Adrenal gland (tissue), 12 donors: ENCODE data around the gene ZNF148. TPM values are rescaled to one million over a fixed set of nuclear protein-coding genes. Genes with fewer than 3 reads are reported as not detected.

Source experiments
- DNase-seq, 7 donors: peaks; one replicate each; pipeline ENCODE4 v3.0.0-alpha.2; 2019 to 2020
- H3K27ac ChIP-seq, 5 donors: fragments of 200-600 bp; sonication (generic) in 4 of 5; 1 replicate in 3 of 5; 2 replicates in 2 of 5; pipeline versions ENCODE4 v1.5.1 to v1.8.0; 2016 to 2020; ENCODE audit warnings: mild to moderate bottlenecking in 1 of 5
- H3K27me3 ChIP-seq: fragments of 200-600 bp; 2 replicates; pipeline ENCODE4 v1.8.0; 2021
- H3K36me3 ChIP-seq, 2 donors: fragments of 200-600 bp; replicated peaks in 1 of 2; 1 replicate in 1 of 2; 2 replicates in 1 of 2; pipeline versions ENCODE4 v1.5.1 to v1.8.0; 2018 to 2022
- H3K4me1 ChIP-seq, 2 donors: fragments of 200-600 bp; replicated peaks in 1 of 2; 1 replicate in 1 of 2; 2 replicates in 1 of 2; pipeline versions ENCODE4 v1.5.1 to v1.8.0; 2018 to 2021
- H3K4me3 ChIP-seq, 4 donors: fragments of 200-600 bp; sonication (generic) in 3 of 4; one replicate each; pipeline ENCODE4 v1.5.1; 2016 to 2018
- H3K9me3 ChIP-seq, 3 donors: fragments of 200-600 bp; sonication (generic) in 1 of 3; replicated peaks in 1 of 3; 1 replicate in 2 of 3; 2 replicates in 1 of 3; pipeline versions ENCODE4 v1.5.1 to v1.8.0; 2016 to 2021
- CTCF ChIP-seq, 6 experiments: fragments of 450-650 bp in 4 of 6; fragments of 200-600 bp in 2 of 6; sonication (generic) in 1 of 6; IDR thresholded peaks; 1 replicate in 5 of 6; 2 replicates in 1 of 6; pipeline versions ENCODE4 v1.5.1 to v1.8.0; 2016 to 2021; ENCODE audit warnings: antibody characterized with exemption in 6 of 6, mild to moderate bottlenecking in 2 of 6, moderate library complexity in 1 of 6
- POLR2A ChIP-seq, 2 donors: fragments of 450-650 bp; IDR thresholded peaks; one replicate each; pipeline ENCODE4 v1.6.1; 2017; ENCODE audit warnings: antibody characterized with exemption in 2 of 2, mild to moderate bottlenecking in 2 of 2, moderate library complexity in 1 of 2
- WGBS, 4 donors: extraction: QIAGEN DNeasy Blood & Tissue Kit in 2 of 4; methylation state at CpG; one replicate each; pipeline versions ENCODE4 v1.1.5 to v1.1.7; 2013 to 2017; 5-methylcytosine and 5-hydroxymethylcytosine counted together
- intact Hi-C, 2 donors: fragments of 100-400 bp; cut with DNase I; formaldehyde crosslinking; loops; one replicate each; pipeline versions ENCODE4 v1.14.1 to v1.15.0; 2022 to 2023
- polyA plus RNA-seq, 3 donors: library from polyadenylated mRNA; stranded (reverse); fragments of 200-250 nt in 2 of 3; fragments of 350-450 nt in 1 of 3; fragmentation: Illumina TruSeq in 1 of 3; extraction: RNeasy Lipid Tissue Mini Kit (QIAGEN cat#74804) in 1 of 3; gene quantifications; one replicate each; pipeline ENCODE4 v1.2.3, GENCODE V29; 2013 to 2014
- total RNA-seq, 9 donors: library from RNA; depleted of rRNA in 4 of 9; stranded (reverse); fragments of >200 nt in 4 of 9; fragments of 120-200 nt in 1 of 9; fragmentation: NEBNext Ultra II Directional in 1 of 9; extraction: Animal tissue kit (Norgen Biotek cat#: 25700) in 1 of 9; gene quantifications; one replicate each; pipeline versions ENCODE4 v1.1.0 to v1.2.4, GENCODE V29; 2013 to 2023
- donor health status: healthy with polysubstance abuse.
- donor health status: Bipolar disorder and iron deficiency.
- donor health status: DM: yes; HTN: yes; CAD: no.
- donor health status: DM: no; HTN: no; CAD: no.
- donor health status: DM: no; HTN: no; CAD: no.
- donor health status: DM: yes; HTN: yes; CAD: no.

Gene ZNF148
- total and polyA plus RNA-seq, 12 donors = 3.0 to 58.2 (median 30.9) TPM

DNA sequence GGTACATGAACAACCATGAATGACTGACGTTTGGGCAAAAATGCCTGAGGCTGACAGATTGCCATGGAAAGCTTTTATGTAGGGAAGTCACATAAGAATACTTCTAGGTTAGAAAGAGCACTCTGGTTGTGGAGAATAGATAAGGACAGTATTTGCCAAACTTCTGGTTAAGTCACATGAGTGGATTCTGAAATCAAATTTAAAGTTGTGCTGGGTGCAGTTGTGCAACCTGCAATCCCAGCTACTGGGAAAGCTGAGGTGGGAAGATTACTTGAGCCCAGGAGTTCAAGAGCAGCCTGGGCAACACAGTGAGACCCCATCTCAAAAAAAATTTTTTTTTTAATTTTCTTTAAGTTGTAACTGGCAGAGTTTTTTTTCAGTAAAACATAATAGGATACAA lies 7.2 kb upstream of the ZNF148 start:
- DNase-seq = no peak
- Histone ChIP-seq H3K27ac (no peak overlapping the region), H3K4me1 (no peaks in the 10 kb centered on the region), H3K27me3 (no peaks in the 10 kb centered on the region), H3K9me3 (no peaks in the 10 kb centered on the region), H3K36me3 (no peaks in the 10 kb centered on the region), H3K4me3 (no peak overlapping the region)
- intact Hi-C loops = no loop called here
- 51 to 63% (median 54%) methylated on average over 1 of the region's 1 CpG for WGBS, 4 donors
- TF ChIP-seq CTCF (IDR thresholded peaks at IDR 0.05) = no peak
- TF ChIP-seq POLR2A (IDR thresholded peaks at IDR 0.05) = no peak

DNA sequence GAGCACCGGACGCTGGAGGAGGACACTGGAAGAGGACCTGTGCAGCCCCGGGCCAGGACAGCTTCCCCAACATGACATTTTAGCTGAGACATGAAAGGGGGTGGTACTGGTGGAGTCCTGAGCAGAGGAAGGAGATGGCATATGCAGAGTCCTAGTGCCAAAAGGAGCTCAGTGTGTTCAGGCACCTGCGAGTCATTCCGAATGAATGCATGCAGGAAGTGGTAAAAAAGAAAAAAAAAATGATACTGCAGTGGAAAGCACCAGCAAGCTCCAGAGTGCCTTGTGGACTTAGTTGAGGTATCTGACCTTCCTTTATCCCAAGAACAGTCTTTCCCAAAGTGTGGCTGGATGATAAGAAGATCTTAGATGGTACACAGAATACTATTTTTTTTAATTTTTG lies 6.6 kb upstream of the ZNF148 start:
- Histone ChIP-seq H3K4me3 (no peak overlapping the region), H3K4me1 (no peaks in the 10 kb centered on the region), H3K36me3 (no peaks in the 10 kb centered on the region), H3K27me3 (no peaks in the 10 kb centered on the region), H3K9me3 (no peaks in the 10 kb centered on the region), H3K27ac (no peak overlapping the region)
- DNase-seq = no peak
- TF ChIP-seq CTCF (IDR thresholded peaks at IDR 0.05) = no peak
- TF ChIP-seq POLR2A (IDR thresholded peaks at IDR 0.05) = no peak
- WGBS, 4 donors = 64 to 77% (median 73%) methylated on average over 5 of the region's 5 CpGs
- intact Hi-C loops = no loop called here

- no peak overlapping the region for H3K4me3 ChIP-seq
- H3K9me3 ChIP-seq = no peaks in the 10 kb centered on the region
- no peaks in the 10 kb centered on the region for H3K36me3 ChIP-seq
- H3K27me3 ChIP-seq = no peaks in the 10 kb centered on the region
- H3K27ac ChIP-seq = no peak overlapping the region
- no peak for DNase-seq
- TF ChIP-seq CTCF (IDR thresholded peaks at IDR 0.05) = no peak
- no peak for TF ChIP-seq POLR2A (IDR thresholded peaks at IDR 0.05)
- intact Hi-C loops = no loop called here
- 69 to 79% (median 72%) methylated on average over 2 of the region's 2 CpGs for WGBS, 4 donors
- peaks cover under 1 to 4% of the 10 kb centered on the region in 2 donors for H3K4me1 ChIP-seq
Observed at GRCh38 chr3:125381314-125381713, 6.2 kb upstream of the ZNF148 start.

DNA sequence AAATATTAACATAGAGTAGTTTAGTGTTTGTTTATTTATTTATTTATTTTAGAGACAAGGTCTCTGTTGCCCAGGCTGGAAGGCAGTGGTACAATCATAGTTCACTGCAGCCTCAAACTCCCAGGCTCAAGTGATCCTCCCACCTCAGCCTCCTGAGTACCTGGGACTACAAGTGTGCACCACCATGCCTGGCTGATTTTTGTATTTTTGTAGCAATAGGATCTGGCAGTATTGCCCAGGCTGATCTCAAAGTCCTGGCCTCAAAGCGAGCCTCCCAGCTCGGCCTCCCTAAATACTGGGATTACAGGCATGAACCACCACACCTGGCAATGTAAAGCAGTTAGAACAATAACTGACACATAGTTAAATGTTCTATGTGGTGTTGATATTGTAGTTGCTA lies 4.4 kb upstream of the ZNF148 start:
- TF ChIP-seq CTCF (IDR thresholded peaks at IDR 0.05) (no peak), POLR2A (IDR thresholded peaks at IDR 0.05) (no peak)
- 88 to 97% (median 89%) methylated on average over 2 of the region's 2 CpGs for WGBS, 4 donors

More for the DNA sequence above, 4.4 kb upstream of the ZNF148 start:
- Histone ChIP-seq H3K27ac (no peak overlapping the region), H3K4me3 (no peak overlapping the region), H3K9me3 (no peaks in the 10 kb centered on the region), H3K27me3 (no peaks in the 10 kb centered on the region), H3K36me3 (no peaks in the 10 kb centered on the region), H3K4me1 (peaks cover 6 to 10% of the 10 kb centered on the region in 2 donors)
- intact Hi-C loops = no loop called here
- DNase-seq = no peak
